GM20000 (cell line): ENCODE results near the gene TSPAN32.

ENCODE experiments used
- DNase-seq: peaks from one replicate; pipeline ENCODE4 v3.0.0; 2012; ENCODE audit warnings: low spot score
- TF ChIP-seq, protein P1 (sequence below): IDR thresholded peaks from 2 replicates; pipeline ENCODE4 v1.5.1; 2012; ENCODE audit warnings: mild to moderate bottlenecking, control low read depth; ENCODE audit errors: extremely low read depth, missing control alignments

Gene TSPAN32

GRCh38 chr11:2268729-2269600 lies 32.8 kb upstream of the TSPAN32 start:
- peak; percentile 75 for DNase-seq
- TF ChIP-seq, protein P1, sequence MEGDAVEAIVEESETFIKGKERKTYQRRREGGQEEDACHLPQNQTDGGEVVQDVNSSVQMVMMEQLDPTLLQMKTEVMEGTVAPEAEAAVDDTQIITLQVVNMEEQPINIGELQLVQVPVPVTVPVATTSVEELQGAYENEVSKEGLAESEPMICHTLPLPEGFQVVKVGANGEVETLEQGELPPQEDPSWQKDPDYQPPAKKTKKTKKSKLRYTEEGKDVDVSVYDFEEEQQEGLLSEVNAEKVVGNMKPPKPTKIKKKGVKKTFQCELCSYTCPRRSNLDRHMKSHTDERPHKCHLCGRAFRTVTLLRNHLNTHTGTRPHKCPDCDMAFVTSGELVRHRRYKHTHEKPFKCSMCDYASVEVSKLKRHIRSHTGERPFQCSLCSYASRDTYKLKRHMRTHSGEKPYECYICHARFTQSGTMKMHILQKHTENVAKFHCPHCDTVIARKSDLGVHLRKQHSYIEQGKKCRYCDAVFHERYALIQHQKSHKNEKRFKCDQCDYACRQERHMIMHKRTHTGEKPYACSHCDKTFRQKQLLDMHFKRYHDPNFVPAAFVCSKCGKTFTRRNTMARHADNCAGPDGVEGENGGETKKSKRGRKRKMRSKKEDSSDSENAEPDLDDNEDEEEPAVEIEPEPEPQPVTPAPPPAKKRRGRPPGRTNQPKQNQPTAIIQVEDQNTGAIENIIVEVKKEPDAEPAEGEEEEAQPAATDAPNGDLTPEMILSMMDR: no peak

GRCh38 chr11:2269601-2270321 lies 32.1 kb upstream of the TSPAN32 start:
- DNase-seq: no peak
- TF ChIP-seq, protein P1: no peak

DNA sequence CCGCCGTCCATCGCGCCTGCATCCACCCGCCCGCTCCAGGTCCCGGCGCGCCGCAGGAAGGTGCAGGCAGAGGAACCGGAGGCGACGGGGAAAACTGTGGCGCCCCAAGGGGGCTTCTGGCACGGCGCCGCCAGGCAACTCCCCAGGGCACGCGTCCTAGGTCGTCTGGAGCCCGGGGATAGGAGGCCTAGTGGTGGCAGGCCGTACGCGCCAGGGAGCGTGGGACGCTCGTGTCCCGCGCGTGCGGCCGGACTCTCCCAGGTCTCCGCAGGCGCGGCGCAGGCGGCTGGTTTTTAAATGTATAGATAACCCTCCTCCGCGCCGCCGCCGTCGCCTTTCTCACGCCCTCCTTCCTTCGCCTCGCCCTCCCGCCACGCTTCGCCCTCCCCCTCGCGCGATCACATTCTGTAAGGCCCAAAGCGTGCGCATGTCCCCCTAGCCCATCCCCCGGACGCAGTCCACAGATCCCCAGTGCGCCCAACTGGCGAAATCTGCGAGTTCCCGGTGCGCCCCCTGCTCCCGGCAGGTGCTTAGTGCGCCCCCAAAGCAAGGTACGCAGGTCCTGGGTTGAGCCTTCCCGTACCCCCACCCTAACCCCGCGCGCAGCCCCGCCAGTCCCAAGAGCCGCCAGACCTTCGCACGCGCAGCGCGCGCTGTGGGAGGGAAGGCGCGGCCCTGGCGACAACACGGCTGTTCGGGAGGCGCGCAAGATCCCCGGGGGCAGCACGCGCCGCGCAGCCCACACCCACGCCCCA lies 31.3 kb upstream of the TSPAN32 start, which contains the start of gene ASCL2:
Gene ASCL2 (minus strand): TSS at position 267 of the 755 bp plus-strand sequence. CDS start 256 bp downstream, at position 11.
- TF ChIP-seq, protein P1: no peak
- no peak for DNase-seq

- no peak for DNase-seq
- TF ChIP-seq, protein P1: no peak
Observed at GRCh38 chr11:2271077-2271326, 30.8 kb upstream of the TSPAN32 start.

GRCh38 chr11:2271327-2272227 lies 30.2 kb upstream of the TSPAN32 start:
- TF ChIP-seq, protein P1: no peak
- no peak for DNase-seq

- TF ChIP-seq, protein P1: no peak
- DNase-seq: no peak
Observed at GRCh38 chr11:2272228-2272945, 29.4 kb upstream of the TSPAN32 start.
